HG02981 (cell line): ENCODE measurements around the gene SLC2A13.

Source experiments
- ATAC-seq: cut with Tn5 transposase; IDR thresholded peaks from one replicate; pipeline ENCODE4 v1.9.1; 2021; ENCODE audit warnings: mild to moderate bottlenecking, moderate library complexity; ENCODE audit not compliant: unreplicated experiment

SLC2A13 gene

DNA sequence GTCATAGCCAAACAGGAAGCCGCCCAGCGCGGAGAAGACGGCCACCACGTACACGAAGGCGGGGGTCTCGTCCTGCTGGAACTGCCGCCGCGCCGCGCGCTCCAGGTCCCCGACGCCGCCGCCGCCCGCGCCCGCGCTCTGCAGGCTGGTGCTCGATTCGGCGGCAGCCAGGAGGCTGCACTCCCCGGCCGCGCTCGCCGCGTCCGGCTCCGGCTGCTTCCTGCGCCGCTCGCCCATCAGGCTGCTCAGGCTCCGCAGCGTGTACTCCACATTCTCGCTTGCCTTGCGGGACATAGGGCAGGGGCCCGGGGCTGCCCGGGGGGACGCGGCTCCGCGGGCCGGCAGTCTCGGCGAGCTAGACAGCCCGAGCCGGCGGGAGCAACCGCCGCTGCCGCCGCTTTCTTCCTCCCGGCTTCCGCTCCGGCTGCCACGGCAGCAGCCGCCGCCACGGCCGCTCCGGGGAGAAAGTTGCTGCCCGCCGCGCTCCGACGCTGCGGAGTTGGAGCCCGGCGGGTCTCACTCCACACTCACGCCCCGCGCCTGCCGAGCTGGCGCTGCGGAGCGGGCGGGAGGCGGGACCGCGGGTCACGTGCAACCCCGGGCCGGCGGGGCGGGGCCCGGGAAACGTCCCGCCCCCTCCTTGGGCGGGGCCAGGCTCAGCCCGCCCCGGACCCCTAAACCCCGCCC is at the start of gene SLC2A13:
Gene SLC2A13 (minus strand): TSS at position 567 of the 687 bp plus-strand sequence. CDS start 273 bp downstream, at position 294.
- peak; percentile 79 for ATAC-seq

DNA sequence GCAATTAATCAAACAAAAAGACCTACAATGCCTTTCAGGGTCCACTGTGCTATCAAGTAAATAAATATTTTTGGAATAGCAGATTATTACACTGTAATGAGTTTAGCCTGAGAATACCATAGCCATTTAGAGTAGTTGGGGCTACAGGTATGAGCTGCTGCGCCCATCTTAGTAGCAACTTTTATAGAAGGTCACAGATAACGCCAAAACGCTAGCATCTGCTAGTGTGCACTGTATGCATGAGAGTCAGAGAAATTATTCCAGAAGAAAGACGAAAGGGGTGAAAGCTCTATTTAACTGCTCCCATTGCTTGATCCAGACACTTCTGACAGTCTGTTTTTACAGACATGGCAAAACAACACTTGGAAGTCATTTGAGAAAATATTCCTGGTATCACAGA is 48.5 kb upstream of the SLC2A13 start:
- ATAC-seq: no peak

DNA sequence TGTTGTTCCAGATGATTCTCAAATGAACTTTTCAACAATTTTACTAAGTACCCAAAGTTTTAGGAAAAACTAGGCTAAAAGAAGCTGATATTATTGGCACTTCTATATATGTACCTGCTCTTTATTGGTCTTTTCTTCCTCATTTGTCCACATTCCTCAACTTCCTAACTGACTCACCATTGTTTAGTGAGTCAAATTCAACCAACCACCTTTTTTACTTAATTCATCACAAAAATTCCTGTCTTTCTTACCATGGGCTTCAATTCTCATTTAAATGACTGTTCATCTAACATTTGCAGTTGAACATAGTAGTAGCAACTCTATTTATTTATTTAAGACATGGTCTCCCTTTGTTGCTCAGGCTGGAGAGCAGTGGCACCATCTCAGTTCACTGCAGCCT is 47.6 kb upstream of the SLC2A13 start:
- ATAC-seq: no peak

DNA sequence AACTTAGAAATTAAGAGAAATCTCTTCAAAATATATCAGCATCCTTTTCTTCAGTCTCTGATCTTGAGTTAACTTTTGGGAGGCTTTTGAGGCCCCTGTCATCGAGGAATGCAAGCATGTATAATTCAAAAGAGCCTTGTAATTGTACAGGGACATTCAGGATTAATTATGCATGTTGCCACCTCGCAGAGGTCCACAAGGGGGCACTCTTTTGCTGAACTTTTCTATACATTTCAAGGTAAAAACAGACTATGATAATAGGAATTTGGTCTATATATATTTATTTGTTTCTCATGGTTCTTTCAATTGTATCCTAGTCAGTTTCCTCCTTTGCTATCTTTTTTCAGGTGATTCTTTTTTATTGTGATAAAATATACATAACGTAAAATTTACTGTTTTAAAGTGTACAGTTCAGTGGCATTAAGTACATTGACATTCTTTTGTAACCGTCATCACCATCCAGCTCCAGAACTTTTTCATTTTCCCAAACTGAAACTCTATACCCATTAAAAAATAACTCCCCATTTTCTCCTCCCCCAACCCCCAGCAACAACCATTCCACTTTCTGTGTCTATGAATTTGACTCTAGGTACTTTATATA is 47.0 kb upstream of the SLC2A13 start:
- ATAC-seq: no peak

DNA sequence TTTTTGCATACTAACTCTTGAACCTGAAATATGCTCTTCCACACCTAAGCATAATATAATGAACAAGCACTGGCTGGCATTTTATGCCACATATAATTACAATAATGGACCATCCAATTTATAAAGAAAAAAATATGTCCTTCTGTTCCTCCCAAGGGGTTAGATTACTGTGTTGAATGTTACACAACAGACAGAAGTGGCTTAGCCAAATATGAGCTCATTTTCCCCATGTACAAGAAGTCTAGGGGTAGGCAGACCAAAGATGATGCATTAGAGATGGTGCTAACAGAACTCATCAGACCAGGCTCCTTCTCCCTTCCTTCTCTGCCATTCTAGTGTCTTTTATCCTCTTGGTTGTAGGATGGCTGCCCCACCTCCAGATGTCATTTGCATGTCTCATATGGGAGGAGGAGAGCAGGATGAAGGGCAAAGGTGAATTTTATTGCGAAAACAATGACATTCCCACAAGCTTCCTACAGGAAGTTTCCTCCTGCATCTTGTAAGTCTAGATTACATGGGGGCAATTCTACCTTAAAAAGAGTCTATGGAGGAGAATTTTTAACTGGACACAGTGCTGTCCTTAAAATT is 43.9 kb upstream of the SLC2A13 start:
- no peak for ATAC-seq

DNA sequence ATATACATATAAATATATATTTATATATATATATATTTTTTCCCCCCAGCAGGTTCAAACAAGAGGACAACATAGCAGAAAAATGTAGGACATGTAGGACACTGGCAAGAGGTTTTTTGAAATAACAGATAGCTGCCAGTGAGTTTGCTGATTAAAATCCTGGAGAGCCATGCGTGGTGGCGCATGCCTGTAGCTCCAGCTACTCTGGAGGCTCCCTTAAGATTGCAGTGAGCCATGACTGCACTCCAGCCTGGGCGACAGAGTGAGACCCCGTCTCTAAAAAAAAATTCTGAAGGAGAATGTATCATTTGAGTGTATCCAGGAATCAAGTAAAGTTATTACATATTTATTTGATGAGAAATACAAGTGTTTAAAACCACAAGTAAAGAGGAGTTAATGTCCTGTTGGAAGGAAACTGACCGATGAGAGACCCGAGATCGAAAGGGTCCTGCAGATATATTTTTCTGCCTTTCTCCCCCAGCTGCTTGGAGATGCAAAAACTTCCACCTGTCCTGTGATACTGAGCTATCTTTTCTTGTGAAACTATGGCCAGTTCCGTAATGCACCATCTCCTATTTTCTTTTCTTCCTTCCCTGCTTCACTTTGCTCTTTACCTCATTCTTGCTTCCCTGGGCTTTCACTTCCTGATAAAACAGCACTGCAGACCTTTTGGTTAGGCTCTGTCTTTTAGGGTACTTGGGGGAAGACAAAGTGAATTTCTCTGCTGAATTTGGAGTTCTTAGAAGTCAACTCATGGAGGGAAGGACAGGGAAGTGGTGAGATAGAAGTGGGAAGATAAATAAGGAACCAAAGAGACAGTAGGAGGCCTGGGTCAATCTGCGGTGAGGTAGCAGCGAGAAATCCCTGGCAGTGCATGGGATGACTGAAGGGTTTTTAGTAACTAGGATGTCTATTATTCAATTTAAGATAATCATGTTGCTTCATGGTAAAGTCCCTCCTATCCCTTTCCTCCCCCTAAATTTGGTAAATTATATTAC is 41.2 kb upstream of the SLC2A13 start:
- ATAC-seq: no peak

DNA sequence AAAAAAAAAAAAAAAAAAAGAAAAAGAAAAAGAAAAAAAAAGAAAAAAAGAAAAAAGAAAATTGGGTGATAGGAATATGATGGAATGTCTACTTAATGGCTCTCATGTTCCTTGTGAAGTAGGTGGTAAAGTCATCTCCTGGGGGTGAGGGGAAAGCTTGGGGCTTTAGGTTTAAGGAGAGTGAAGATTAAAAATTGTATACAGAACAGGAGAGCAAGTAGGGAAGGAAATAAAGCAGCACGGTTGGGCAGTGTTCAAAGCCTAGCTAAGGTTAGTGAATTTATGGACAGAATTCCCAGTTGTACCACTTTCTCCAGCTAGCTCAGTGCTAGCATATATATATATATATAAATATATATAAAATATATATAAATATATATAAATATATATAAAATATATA is 40.0 kb upstream of the SLC2A13 start:
- no peak for ATAC-seq

DNA sequence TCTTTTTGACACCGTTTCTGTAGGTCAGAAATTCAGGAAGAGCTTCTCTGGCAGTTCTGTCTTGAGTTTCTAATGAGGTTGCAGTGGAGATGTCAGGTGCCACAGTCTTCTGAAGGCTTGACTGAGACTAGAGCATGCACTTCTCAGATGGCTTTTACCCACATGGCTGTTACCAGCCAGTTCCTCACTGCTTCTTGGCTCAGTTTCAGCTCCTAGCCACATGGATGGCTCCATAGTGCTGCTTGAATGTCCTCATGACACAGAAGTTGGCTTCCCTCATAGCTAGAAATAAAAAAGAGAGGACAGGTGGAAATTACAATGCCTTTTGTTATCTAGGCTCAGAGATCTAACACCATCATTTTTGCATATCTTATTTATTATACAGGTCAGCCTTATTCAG is 38.1 kb upstream of the SLC2A13 start:
- ATAC-seq: no peak

DNA sequence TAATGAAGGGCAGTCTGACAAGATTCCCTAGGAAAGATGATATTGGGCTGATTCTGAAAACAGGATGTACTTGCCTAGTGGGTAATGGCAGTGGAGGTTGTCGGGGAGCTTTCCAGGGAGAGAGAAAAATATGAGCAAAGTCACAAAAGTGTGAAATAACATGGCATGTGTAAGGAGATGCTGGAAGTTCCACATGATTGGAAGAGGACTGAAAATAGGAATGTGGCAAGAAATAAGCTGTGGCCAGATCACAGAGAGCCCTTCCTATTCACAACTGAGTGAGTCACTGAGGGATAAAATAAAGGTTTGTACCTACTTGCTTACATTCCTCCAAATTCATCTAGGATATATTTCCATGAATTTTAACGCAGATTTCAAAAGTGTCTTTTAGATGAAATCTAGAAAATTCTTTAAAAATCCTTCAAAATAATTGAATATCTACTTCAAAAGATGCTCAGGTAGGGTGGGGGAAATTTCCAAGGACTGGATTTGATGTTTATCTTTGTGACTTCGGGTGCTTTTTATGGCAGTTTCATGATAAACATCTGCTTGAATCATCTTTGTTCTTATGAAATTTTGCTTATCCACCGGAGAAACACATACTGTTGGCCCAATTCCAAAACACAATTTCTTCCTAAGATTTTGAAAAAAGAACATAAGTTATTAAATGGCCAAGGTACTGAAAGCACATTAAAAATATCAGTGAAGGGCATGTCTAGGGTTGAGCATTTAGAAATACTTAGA is 36.3 kb upstream of the SLC2A13 start:
- no peak for ATAC-seq

DNA sequence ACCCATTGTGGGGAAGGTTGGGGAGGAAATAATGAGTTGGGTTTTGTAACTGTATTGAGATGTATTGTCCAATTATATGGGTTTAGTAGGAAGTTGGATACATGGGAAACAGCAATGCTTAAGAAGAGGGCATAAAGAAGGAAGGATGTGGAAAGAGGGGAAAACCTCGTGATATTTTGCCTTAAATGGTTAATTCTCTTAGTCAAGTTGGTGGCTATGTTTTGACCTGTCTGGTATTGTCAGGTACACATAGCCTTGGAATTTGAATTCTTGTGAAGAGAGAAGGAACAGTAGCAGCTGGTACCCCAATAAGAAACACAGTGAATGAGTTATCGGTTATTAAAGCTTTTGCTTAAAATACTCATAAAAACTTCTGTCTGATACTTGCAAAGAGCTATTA is 32.6 kb upstream of the SLC2A13 start:
- ATAC-seq: no peak

DNA sequence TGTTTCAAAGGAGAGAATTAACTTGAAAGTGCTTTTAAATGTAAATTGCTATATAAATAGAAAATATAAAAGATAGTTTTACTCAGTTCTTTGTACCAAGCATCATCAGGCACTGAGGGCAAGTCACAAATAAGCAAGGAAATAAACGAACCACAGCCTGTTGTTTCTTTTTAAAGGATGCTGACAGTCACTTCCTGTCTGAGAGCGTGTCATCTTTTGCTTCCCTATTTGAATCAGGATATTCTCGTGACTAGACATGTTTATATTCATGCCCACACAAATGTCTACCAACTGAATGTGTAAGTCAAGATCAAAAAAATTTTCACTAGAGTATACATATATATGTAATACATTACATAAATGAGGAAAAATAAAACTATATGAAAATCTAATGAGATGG is 31.4 kb upstream of the SLC2A13 start:
- ATAC-seq: peak; percentile 78

DNA sequence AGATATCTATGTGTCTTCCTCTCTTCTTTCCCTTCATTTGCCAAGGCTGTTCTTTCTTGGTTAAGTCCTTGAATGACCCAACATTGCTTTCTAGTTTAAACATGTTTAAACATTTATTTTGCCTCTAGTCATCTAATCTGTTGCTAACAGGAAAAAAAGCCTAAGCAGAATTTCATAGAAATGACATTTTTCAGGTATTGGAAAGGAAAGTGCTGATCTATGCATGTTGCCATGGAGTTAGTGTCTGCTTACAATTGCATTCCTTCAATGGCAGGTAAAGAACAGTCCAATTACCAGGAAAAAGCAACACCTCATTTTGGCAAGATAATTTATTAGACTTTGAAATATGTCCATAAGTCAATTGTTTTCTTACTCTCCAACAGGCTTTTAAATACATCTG is 21.5 kb upstream of the SLC2A13 start:
- ATAC-seq: no peak

DNA sequence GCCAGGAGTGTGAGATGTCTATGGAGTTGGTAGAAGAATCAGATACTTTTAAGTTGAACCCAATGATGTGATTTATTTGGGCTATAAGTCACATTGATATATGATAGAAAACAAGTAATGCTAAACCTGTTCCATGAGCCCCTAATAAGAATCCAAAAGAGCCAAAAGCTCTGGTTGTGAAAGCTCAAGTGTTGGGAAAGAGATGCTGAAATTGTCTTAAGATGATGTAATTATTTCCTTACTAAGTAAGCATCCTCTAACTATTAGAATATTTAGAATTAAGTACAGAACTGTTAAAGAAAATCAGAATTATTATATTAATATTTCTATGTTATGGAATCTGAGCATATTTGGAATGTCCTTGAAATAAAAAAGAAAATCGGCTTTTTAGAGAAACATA is 17.6 kb upstream of the SLC2A13 start:
- ATAC-seq: no peak

DNA sequence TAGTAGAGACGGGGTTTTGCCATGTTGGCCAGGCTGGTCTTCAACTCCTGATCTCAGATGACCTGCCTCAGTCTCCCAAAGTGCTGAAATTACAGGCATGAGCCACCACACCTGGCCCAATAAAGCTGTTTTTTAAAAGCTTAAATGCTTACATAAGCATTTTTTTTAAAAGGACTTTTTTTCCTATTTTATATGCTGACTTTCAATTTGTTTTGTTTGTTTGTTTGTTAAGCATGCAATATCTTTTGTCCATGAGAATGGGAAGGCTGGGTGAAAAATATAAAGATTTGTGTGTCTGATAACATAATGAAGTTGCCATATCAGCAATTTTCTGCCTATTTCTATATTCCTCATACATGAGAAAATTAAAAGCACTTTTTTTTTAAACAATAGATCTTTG is 17.0 kb upstream of the SLC2A13 start:
- no peak for ATAC-seq

DNA sequence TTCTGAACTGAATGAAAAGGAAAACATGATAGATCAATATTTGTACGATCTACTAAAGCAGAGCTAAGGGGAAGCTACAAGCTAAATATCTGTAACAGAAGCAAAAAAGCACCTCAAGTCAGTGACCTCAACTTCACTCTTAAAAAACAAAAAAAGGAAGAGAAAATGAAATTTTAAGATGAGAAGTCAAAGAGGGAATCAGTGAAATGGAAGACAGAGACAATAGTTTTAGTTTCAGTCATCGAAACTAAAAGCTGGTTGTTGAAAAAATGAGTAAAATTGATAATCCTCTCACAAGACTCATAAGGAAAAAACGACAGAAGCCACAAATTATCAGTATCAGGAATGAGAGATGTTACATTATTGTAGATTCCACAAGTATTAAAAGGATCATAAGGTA is 11.9 kb upstream of the SLC2A13 start:
- ATAC-seq: peak; percentile 89

DNA sequence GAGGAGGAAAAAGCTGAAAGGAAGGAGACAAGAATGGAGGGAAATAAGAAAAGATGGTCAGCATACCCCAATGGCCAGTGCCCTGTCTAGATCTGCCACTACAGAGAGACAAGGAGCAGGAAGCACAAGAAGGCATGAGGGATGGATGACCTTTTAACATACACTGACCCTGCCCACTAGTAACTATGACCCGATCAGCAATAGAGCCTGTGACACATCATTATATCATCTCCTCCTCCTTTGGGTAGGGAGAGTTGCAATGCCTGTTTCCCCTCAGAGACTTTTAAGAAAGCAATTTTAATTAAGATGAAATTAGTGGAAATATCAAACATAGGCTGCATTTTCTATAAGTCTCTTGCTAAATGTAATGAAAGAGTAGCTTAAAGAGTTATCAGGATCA is 4.7 kb upstream of the SLC2A13 start:
- ATAC-seq: no peak

DNA sequence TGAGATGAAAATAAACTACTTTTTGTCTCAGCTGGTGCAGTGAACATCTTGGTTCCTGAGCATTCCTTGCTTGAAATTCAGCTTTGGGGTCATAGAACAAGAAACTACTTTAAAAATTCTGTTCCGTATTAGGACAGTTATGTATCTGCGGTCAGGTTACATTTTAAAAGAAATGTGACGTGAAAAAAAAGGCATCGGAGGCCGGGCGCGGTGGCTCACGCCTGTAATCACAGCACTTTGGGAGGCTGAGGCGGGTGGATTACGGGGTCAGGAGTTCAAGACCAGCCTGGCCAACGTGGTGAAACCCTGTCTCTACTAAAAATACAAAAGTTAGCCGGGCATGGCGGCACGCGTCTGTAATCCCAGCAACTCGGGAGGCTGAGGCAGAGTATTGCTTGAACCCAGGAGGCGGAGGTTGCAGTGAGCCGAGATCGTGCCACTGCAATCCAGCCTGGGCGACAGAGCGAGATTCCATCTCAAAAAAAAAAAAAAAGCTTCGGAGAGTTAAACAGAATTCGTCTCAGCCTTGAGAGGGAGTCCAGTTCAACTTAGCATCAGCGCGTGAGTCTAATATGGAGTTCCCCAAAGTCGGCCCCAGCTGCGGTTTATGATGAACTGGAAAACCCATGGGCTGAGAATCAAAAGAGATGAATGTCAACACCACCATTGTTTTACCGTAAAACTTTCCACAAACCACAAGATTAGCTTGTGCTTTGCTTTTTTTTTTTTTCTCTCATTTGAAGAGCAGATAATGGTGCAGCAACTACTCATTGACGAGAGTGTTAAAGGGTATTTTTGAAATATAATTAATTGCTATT is 2.1 kb upstream of the SLC2A13 start:
- ATAC-seq: no peak

DNA sequence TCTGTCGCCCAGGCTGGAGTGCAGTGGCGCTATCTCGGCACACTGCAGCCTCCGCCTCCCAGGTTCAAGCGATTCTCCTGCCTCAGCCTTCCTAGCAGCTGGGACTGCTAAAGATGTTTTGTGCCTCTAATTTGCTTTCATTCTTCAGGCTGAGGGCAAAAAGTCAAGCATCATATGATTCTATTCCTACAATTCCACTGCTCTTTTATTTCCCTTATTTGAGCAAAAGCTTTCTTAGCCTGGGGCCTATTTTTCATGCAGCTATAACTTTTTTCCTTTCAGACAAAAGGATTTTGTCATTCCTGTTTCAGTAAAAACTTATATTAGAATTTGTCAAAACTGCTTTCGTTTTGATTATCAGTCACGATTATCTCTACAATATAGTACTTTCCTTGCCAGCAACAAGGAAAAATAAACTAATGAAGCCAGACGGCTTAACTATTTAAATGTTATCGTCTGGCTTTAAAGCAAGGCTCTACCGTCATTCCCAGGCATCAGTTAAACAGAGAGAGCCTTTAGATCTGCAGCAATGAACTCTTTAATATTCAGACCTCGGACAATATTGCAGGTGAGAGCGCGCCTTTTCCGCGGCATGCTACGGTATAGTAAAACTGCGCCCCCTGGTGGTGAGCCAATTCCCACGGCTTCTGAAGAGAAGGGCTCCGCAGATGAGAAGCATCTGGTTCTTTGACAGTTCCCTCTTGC is 1.4 kb upstream of the SLC2A13 start:
- no peak for ATAC-seq

DNA sequence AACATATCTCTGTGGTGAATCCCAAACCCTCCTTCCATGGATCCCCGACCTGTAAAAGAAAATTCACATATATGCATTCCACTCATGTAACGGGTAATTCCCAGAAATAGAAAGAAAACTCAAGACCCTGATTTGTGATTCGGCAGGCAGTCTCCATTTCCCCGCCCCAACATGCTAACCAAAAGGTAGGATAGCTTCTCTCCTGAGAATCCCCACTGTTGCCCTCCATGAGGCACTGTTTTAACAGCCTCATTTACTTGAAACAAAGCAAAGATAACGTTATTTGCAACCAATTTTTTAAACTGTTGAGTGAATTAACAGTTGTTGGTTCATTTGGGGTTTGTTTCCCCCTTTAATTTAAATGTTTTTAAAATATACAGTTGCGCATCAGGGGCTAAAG is 774 bp upstream of the SLC2A13 start:
- ATAC-seq: no peak
